ENCODE results near the gene PTH1R.
"Not testable (repeated sequence)": the region's sequence is repeated elsewhere in the genome, so short reads cannot be mapped to it uniquely, and the experiment has no call there.

Gene PTH1R

DNA sequence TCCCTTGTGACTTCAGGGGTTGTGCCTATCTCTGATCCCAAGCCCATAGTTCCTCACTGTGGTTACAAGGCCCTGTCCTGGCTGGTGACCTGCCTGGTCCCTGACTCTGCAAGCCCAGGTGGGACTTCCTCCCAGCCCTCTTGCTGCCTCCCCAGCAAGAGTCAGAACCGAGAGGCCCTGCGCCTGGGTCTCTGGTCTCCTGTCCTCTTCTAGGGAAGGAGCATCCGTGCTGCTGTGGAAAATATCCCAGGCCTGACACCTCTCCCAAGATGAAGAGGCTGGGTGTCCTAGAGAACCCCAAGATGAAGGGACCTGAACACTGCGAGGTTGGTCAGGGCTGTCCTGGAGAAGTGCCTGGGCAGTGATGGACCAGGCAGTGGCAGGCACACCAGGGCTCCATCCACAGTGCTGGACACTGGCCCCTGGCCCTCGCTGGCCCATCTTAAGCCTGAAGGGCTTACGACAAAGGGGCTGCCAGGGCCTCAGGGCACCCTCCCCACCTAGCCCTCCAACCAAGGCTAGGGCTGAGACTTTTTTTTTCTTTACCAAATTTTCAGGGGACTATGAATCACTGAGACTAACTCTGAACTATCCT is 32.7 kb downstream of the PTH1R start:
- no peak overlapping the region for H3K27ac ChIP-seq
- TF ChIP-seq, protein P1, sequence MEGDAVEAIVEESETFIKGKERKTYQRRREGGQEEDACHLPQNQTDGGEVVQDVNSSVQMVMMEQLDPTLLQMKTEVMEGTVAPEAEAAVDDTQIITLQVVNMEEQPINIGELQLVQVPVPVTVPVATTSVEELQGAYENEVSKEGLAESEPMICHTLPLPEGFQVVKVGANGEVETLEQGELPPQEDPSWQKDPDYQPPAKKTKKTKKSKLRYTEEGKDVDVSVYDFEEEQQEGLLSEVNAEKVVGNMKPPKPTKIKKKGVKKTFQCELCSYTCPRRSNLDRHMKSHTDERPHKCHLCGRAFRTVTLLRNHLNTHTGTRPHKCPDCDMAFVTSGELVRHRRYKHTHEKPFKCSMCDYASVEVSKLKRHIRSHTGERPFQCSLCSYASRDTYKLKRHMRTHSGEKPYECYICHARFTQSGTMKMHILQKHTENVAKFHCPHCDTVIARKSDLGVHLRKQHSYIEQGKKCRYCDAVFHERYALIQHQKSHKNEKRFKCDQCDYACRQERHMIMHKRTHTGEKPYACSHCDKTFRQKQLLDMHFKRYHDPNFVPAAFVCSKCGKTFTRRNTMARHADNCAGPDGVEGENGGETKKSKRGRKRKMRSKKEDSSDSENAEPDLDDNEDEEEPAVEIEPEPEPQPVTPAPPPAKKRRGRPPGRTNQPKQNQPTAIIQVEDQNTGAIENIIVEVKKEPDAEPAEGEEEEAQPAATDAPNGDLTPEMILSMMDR (IDR thresholded peaks at IDR 0.05): no peak
- TF ChIP-seq ZFX (IDR thresholded peaks at IDR 0.05; ENCODE audit: borderline replicate concordance): no peak

DNA sequence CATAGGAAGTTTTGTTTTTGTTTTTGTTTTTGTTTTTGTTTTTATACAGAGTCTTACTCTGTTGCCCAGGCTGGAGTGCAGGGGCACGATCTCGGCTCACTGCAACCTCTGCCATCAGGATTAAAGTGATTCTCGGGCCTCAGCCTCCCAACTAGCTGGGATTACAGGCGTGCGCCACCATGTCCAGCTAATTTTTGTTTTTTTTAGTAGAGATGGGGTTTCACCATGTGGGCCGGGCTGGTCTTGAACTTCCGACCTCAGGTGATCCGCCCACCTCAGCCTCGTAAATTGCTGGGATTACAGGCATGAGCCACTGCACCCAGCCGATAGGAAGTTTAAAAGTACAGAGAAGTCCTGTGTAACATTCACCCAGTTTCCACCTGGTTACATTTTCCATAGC is 33.4 kb downstream of the PTH1R start:
- not testable (repeated sequence) for H3K27ac ChIP-seq

DNA sequence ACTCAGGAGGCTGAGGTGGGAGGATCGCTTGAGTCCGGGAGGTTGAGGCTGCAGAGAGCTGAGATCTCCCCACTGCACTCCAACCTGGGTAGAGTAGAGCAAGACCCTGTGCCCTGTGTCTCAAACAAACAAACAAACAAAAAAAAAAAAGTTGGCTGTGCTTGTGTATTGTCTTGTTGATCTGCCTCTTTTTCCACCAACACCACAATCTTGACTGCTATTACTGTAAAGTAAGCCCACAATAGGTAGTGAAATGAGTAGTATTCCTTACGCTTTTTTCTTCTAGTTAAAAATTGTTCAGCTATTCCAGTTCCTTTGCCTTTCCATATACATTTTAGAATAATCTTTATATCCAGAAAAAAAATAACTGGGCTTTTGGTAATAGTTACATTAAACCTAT is 35.5 kb downstream of the PTH1R start:
- no peak overlapping the region for H3K27ac ChIP-seq
- no peak for TF ChIP-seq ZFX (IDR thresholded peaks at IDR 0.05; ENCODE audit: borderline replicate concordance)
- TF ChIP-seq, protein P1 (IDR thresholded peaks at IDR 0.05): no peak

DNA sequence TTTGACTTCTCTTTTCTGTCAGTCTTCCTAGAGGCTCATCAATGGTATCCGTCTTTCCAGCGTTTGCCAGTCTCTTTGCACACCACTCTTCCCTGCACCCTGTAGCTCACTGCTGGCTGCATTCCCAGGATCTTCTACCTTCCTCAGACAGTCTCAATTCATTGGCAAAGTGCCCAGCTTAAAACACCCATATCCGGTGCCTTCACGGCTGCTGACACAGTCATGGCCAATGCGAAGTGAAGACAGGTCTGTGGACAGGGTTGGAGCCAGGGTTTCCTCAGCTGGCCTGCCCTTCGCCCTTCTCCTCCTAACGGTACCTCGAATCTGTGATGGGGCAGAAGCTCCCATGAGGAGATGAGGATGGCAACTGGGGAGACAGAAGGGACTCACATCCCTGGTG is 36.1 kb downstream of the PTH1R start:
- no peak overlapping the region for H3K27ac ChIP-seq
- TF ChIP-seq ZFX (IDR thresholded peaks at IDR 0.05; ENCODE audit: borderline replicate concordance): no peak
- TF ChIP-seq, protein P1 (IDR thresholded peaks at IDR 0.05): no peak

DNA sequence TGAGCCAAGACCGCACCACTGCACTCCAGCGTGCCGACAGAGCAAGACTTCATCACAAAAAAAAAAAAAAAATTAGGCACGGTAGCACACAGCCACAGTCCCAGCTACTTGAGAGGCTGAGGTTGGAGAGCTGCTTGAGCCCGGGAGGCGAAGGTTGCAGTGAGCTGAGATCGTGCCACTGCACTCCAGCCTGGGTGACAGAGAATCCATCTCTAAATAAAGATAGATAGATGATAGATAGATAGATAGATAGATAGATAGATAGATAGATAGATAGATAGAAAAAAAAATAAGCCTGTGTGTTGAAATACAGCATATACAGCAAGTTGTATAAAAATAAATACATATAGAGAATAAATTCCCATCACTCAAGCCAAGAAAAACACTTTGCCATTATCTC is 37.3 kb downstream of the PTH1R start:
- H3K27ac ChIP-seq: no peak overlapping the region
- TF ChIP-seq, protein P1 (IDR thresholded peaks at IDR 0.05): no peak
- TF ChIP-seq ZFX (IDR thresholded peaks at IDR 0.05; ENCODE audit: borderline replicate concordance): no peak

DNA sequence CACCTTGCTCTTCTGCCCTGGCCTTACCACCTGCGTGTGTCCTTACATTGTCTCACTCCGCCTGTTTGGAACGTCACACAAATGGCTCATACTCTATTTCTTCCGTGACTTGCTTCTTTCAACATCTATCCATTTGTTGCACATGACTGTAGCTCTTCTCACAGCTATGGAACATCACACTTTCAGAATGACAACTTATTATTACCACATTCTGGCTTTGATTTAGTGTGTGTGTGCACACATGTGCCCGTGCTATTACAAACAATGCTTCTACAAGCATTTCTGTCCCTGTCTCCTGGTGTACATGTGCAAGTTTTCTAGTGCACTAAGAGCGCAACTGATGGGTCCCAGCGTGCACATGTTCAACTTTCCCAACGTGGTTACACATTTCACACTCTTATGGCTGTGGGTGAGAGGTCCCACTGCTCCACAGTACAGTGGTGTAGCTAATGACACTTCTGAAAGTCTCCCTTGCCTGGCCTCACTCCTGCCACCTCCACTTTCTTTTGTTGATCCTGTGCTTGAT is 37.8 kb downstream of the PTH1R start:
- TF ChIP-seq ZFX (IDR thresholded peaks at IDR 0.05; ENCODE audit: borderline replicate concordance): no peak
- TF ChIP-seq, protein P1 (IDR thresholded peaks at IDR 0.05): no peak
- H3K27ac ChIP-seq: no peak overlapping the region

DNA sequence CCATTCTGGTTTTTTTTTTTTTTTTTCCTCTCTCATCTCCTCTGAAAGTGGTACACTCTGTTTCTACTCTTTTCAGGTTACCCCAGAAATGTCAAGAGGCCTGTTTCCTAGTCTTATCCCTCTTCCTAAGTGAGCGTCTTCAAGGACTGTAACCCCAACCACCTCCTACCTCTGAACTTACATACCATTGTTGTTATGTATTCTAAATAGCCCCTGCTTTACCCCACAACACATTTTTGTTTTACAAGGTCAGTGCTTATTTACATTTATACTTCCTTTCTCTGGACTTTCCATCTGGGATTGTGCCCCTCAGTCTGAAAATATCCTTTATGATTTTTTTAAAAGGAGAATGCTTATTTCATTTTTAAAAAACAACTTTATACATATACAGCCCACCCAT is 38.8 kb downstream of the PTH1R start:
- H3K27ac ChIP-seq: no peak overlapping the region
- TF ChIP-seq ZFX (IDR thresholded peaks at IDR 0.05; ENCODE audit: borderline replicate concordance): no peak
- TF ChIP-seq, protein P1 (IDR thresholded peaks at IDR 0.05): no peak

DNA sequence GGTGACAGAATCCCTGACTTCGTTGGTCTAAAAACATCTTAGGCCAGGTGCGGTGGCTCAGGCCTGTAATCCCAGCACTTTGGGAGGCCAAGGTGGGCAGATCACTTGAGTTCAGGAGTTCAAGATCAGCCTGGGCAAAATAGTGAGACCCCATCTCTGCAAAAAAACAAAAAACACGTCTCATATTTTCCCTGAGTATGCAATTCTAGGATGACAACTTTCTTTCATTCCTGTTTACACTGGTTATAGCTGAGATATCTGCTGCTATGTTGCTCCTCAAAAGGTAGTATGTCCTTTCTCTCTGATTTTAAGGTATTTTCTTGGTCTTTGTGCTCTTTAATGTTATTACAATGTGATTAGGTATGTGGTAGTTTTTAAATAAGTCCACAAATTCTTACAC is 39.3 kb downstream of the PTH1R start:
- no peak overlapping the region for H3K27ac ChIP-seq
- TF ChIP-seq, protein P1 (IDR thresholded peaks at IDR 0.05): no peak
- TF ChIP-seq ZFX (IDR thresholded peaks at IDR 0.05; ENCODE audit: borderline replicate concordance): no peak

Measured in 22Rv1 (cell line).